NOMO-1 treated with dmso at 0.1 percent for 144 hours (cell line): ENCODE measurements around the gene DPCD.

ENCODE experiments used
- DNase-seq: peaks from one replicate; lab custom pipeline; 2025; ENCODE audit not compliant: unreplicated experiment; lab: John Stamatoyannopoulos, UW

The DPCD gene

DNA sequence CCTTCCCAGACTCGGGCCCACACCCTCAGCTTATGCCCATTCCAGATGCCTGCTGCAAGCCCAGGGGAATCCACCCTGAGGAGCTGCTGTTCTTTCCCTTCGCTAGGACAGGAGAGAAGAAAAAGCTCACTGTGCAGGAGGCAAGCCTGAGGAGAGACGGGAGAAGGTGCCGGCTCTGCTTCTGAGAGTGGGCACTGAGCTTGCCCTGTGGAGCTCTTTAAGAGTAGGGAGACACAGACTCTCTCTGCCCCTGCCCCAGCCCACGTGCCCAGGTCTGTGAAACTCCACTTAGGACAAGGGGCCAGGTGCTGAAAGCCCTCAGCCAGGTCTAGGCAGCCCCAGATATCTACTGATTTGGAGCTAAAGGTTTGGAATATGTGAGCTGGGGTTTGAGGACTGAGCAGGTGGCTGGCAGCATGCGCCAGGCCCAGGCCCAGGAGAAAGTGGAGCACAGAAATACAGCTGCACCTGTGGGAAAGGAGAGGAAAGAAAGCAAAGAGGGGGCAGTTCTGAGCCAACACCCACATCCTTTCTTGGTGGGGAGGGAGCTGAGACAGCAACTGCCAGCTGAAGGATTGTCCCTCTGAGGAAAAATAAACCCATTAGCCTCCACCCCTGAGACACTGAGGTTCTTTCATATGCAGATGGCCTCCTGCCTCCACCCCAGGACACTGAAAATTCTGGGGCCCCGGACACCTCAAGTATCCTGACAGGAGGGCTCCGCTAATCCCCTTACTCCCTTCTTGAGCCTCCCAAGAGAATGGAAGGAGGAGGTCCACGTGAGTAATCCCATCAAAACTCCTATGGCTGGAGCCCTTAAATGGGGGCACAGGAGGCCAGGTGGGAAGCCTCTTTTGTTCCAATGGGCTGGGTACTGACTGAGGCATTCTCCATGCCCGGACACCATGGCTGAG lies 7.4 kb upstream of the DPCD start:
- no peak for DNase-seq

DNA sequence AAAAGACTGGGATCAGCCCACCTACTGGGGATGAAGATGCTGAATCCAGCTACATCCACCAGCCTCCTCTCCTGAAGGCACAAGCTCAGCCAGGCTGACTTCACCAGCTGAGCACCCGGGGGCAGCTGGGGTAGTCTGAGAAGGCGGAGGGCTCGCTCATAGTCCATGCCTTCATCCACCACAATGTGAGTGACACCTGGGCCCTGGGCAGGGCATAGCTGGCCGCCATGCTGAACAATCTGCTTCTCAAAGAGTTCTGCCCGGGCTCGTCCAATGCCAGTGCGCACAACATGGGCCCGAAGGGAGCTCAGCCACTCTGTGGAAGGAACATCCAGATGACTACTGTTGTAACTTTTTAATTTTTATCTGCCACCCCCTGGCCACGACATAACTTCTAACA lies 2.3 kb upstream of the DPCD start:
- no peak for DNase-seq

DNA sequence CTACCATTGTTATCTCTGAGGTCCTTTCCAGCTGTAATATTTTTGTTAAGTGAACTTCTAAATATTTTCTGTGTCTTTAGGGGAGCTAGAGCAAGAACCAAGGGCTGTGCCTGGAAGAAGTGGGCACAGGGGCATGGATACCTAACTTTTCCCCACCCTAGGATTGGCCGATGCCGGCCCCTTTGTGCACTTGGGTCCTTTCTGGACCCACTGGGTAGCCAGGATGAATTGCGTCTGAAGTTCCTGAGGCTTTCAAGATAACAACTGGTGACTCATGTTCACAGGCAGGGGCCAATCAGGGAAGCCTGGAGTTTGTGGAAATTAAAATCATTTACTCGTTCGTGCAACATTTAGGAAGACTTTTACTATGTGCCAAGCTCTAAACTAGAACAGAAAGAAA lies 758 bp downstream of the DPCD start:
- no peak for DNase-seq

DNA sequence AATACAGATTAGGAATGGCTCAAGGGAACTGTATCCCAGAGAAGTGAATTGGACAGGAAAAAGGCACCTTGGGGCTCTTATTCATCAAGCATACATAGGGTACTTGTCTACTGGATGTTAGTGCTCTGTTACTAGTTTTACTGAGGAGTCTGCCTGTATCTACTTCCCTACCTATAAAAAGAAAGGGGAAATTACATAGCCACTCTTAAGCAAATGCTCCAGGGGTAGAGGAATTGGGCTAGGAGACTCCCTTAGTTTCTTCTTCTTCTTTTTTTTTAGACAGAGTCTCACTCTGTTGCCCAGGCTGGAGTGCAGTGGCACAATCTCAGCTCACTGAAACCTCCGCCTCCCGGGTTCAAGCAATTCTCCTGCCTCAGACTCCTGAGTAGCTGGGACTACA lies 5.2 kb downstream of the DPCD start:
- peak; percentile 73 for DNase-seq

DNA sequence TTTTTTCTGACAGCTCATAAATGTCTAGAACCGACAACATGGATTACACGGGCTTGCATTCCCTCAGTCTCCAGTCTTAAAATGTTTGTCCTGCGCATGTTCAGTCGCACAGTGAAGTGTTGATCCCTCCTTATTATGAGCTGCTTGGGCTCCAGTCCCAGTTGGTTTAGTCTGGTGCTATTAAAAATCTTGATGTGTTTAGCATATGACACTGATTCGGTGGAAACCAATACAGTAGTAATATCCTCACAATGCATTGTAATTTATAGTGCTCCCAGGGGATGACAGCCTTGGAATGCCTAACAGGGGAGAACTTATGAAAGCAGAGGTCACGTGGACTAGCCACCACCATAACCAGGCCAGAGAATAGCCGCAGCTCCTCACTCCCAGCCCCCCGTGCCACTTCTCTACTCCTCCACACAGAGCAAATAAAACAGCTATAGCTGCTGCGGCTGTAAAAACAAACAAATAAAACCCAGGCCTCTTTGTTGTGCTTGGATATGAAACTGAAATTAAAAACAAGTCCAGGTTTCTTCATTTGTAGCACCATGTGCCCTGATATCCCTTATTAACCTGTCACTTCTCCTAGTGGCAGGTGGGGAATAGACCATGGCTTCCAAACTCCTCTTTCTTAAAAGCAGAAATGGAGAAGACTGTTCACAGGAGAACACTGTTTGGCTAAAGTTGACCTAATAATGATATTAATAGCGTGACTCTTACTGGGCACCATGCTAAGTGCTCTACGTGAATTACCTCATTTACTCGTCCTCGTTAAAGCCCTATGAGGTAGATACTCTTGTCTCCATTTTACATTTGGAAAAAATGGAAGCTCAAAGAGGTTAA lies 7.7 kb downstream of the DPCD start:
- no peak for DNase-seq

DNA sequence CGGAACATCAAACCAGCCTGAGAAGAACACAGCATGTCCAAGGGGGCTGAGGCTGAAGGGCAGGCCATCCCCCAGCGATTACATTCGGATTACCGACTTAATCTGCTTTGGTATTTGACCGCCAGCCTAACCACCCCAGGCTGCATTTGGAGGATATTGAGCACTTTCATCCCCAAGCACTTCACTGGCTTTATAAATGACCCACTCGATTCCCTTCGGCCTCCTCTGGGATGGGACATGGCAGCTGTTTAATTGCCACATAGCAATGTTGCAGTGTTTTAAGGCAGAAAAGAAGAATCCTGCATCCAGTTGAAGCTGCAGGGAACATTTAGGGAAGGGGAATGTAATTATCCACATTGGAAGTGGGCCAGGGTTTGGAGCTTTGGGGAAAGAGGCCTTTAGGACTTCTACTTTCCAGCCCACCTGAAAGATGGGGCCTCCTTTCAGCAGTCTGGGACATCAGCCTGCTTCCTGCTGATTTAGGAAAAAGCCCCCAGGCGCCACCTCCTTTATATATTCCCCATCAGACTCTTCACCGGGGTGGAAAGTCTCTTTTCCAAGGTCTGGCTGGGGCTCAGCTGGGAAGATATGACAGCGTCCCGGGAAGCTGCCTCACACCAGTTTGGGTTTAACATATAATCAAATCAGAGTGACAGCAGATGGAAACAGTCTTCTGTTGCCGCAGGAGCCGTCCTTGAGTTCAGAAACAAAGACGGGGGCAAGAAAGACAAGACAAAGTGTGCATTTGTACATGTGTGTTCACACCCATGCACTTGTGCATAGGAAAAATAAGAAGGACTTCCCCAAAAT lies 9.2 kb downstream of the DPCD start:
- no peak for DNase-seq

DNA sequence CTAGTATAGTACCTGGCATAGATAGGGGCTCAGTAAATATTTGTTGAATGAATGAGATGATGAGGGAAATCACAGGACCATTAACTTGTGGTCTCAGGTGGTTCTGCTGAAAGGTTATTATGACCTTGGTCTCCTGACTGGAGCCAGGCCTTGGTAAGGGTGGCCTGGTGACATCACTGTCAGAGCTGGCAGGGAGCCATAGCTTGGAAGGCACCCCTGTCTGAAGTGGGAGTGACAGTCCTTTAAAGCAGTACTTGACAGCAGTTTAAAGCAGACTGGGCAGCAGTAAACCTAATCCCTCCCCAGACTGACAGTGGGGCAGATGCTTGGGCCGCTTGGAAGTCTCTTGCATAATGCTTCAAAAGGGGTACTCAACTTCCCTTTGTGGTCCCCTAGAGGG lies 13.4 kb downstream of the DPCD start:
- no peak for DNase-seq

DNA sequence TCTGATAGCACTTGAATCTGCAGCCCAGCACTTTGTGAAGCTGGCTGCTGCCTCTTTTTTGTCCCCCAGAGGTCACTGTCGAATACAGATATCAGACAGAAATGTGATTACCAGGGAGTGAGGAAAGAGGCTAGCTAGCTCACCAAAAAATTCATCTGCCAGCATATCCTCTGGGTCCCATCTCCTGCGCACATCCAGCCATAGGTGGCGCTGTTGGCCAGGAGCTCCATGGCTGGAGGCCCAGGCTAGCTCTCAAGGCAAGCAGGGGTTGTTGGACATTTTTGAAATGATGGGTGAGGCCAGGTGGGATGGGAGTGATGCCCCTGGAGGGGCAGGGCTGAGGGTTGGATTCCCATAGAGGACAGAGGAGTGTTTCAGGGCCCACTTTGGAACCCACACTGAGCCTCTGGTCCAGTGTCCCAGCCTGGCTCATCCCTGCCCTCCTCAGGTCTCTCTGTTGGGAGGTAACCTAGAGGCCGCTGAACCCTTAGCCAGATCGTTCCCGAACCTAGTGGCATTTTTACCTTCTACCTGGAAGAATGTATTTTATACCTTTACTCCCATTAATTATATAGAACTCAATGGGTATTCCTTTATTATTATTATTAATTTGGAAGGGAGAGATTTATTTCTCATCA lies 14.8 kb downstream of the DPCD start:
- peak; percentile 83 for DNase-seq

DNA sequence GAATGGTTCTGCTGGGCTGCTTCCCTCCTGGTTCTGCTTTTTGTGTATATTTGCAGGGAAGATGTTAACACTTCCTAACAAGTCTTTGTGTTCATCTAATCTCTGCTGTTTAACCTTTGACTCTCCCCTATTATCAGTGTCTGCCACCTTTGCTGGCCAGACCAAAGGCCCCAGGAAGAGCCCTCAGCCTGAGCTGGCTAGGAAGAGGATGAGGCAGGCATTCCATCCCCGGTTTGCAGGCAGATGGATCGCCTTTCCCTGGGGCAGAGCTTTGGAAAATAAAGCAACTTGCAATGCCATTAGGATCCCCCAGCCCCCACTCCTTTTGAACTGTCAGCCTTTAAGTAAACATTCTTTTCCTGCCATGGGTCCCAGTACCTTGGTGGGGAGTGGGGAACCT lies 19.0 kb downstream of the DPCD start:
- no peak for DNase-seq

DNA sequence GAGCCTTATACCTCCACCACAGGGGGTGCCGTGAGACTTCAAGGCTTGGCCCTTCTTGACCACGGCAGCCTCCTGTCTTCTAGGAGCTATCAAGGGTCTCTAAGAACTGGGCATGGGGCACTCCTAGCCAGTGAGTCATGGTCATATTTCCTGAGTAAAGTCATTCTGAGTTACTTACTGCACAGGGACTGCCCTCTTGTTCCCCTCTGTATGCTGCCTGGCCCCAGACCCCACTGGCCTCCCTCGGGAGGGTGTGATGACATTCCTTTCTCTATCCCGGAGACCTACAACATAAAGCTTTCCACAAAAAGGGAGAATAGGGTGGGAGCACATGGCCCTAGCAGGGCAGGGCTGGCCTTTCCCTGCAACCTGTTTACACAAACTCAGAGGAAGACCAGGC lies 21.4 kb downstream of the DPCD start:
- no peak for DNase-seq

DNA sequence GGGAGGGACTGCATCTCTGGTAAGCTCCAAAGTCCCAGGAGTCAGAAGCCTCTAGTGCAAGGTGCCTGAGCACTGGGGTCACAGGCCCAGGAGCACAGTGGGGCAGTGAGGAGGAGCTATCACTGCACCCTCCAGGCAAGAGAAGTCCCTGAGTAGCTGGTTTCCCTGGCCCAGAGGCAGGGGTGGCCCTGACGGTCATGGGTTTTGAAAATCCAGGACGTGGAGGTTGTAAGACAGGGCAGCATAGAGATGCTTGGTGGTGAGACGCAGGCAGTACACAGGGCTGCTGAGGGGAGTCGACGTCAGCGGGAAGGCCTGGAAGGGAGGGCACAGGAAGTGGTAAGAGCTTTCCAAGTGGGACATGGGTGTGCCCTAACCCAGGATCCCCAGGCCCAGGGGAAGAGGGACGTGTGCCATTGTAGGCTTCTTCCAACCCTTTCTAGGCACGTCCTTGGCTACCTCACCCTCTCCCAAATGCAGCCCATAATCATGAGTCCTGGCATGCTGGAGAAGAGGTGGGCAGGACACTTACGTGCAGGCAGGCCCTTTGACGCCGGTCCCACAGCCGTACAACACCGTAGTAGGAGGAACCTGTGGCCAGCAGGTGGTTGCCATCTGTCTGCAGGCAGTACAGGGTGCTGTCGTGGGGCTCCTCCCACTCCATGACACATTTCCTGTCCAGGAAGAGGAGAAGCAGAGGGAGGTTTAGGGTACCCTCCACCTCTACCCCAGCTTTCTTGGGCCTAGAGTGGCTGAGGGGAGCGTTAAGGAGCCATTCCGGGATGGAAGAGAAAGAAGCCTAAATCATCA lies 23.2 kb downstream of the DPCD start:
- DNase-seq, result no peak

DNA sequence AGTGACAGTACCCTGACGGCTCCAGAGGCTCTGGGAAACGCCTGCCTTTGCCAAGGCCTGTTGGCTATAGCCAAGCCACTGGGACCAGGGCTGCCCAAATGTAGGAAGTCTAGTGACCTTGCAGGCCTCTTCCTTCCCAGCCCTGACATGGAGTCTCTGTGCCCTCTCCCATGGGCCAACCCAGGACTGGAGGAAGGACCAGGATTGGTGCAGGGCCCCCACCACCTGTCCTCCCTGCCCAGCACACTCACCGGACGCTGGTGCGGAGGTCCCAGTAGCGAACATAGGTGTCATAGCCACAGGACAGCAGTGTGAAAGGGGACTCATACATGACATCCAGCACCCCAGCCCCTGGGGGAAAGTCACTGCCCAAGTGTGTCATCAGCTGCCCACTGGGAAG lies 24.0 kb downstream of the DPCD start:
- no peak for DNase-seq

DNA sequence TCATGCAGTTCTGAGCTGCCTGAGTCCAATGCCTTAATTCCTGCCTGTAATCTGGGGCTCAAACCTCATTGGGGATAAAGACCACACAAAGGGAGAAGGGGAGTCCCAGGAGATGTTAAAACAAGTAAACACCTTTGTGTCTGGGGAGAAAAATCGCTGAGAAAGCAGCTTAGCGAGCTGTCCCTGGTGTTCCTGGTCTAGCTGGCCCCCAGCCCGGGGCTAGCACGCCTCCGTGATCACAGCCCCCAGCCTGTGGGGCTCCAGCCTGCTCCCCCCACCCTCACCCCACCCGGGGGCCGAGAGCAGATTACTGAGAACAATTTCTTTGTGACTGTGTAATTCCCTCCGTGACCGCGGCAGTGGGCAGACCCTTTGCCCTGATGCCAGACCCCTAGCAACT lies 24.8 kb downstream of the DPCD start:
- no peak for DNase-seq

DNA sequence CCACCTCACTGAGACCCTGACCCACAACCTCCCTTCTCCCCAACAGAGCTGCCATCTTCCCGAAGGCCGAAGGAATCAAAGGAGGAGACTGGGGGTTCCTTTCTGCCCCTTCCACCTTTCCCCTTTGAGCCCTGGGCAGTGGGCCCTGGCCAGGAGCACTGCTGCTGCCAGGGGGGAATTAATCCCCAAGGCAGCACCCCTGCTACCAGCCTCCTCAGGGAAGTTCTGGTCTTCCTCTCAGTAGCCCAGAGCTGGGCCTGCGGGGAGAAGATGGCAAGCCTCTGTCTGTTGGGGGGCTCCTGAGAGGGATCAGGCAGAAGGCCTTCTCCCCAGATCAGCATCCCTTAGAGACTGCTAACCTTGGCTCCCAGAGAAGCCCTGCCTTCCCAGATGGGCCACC lies 25.5 kb downstream of the DPCD start:
- no peak for DNase-seq

DNA sequence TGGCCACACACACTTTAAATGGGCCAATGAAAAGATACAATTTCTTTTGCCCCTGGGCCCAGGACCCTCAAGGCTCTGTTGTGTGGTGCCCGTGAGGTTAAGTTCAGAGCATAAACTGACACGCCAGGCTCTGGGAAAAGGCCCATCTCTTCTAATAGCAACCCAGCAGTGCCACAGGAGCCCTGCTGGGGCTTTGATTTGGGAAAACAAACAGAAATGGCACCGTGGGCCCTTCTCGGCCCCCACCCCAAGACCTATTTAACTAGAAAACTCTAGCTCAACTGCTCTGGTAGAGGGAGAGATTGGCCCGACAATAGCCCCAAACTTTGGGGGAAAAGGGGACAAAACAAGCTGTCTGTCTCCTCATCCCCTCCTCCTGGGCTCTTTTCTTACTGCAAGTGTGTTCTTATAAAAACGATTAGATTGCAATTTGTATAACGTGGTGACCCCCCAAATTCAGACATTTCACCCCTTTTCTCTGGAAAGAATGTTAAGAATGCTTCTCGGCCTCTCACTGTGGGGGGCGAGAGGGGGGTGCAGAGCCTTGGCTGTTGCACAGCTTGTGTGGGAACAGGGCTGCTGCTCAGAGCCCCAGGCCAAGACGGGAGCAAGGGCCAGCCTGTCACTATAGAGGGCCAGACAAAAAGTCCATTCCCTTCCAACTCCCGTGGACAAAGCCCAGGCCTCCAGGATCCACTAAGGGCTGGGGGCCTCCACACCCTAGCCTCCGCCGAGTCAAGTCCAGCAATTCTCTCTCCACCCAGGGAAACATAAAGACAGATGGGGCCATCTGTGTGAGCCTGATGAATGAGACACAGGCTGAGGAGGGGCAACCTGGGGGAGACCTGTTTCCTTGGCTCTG lies 26.8 kb downstream of the DPCD start:
- no peak for DNase-seq

DNA sequence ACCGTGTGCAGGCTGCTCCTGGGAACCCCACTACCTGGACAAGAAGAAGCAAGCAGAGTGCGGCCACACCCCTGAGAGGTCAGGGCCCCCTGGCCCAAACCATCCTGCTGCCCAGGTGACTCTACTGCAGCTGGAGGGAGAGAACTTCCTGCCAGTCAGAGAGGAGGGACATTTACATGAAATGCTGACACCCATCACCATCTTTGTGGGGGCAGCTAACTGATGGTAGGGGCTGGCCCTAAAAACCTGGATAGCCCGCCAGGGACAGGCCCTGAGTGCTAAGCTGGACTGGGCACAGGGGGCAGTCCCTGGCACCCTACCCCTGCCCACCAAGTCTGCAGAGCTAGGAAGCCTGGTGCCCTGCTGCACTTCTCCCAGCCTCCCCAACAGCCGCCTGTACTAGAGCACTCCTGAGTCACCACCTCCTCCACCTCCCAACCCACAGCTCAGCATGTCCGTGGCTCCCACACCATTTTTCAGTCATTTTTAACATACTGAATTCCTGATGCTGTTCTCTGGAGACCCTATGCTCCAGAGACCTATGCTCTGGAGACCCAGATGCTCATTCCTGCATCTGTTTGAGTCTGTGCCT lies 27.5 kb downstream of the DPCD start:
- no peak for DNase-seq

DNA sequence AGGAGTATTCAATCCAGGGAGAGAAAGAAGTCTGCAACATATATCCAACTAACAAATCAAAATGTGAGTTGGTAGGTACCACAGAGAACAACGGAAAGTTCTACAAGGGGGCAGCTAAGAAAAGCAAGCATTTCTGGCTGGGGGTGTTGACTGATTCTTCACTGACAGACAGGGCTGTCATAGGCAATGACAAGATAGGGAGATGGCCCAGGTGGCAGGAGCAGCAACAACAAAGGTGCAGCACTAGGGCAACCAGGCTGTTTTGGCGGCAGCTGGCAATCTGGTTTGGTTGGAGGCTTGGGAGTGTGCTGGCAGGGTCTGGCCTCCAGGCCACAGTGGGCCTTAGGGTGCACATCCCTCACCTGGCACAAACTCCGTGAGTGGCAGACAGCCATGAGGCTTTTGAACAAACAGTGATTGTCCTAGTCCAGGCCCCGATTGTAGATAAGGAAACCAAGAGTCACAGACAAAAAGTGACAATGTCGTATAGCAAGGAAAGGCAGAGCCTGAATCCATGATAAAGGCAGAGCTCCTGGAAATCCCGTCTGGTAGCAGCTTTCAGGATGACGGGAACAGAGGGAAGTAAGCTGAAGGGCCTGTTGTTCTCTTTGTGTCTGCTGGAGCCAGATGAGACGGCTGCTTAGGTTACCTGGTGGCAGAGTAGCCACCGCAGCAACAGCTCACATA lies 28.4 kb downstream of the DPCD start:
- DNase-seq, result no peak
